ENCODE measurements around the gene RNH1. TPM values are rescaled to one million over a fixed set of nuclear protein-coding genes. Genes with fewer than 3 reads are reported as not detected.

The RNH1 gene
- total RNA-seq, 2 experiments from 2014 or later = 131 to 132 TPM

GRCh38 chr11:468036-468435, 39.0 kb downstream of the RNH1 start:
- ATAC-seq (ENCODE audit: poor library complexity) = no peak
- H3K9me3 Mint-ChIP-seq = no peaks in the 10 kb centered on the region

GRCh38 chr11:465896-466530, 41.0 kb downstream of the RNH1 start:
- Histone ChIP-seq H3K27ac (ENCODE audit: low read depth in 1 of 2, low read length in 2 of 2) (no peak overlapping the region), H3K36me3 (ENCODE audit: insufficient read depth, low read length) (peaks cover 3% of the 10 kb centered on the region), H3K4me3 (ENCODE audit: low read length) (no peak overlapping the region), H3K9me3 (ENCODE audit: control insufficient read depth in 1 of 2, insufficient read depth in 1 of 2, low read length in 2 of 2) (no peaks in the 10 kb centered on the region), H3K27me3 (ENCODE audit: control insufficient read depth in 1 of 2, insufficient read depth in 2 of 2, low read length in 2 of 2) (no peaks in the 10 kb centered on the region), H3K4me1 (ENCODE audit: insufficient read depth, low read length) (no peaks in the 10 kb centered on the region)
- Mint-ChIP-seq H3K36me3 (ENCODE audit: low read depth) (no peaks in the 10 kb centered on the region), H3K27ac (no peak overlapping the region), H3K4me3 (no peak overlapping the region), H3K9me3 (no peaks in the 10 kb centered on the region), H3K27me3 (no peaks in the 10 kb centered on the region), H3K4me1 (ENCODE audit: low read depth) (no peaks in the 10 kb centered on the region)
- no peak for TF ChIP-seq CTCF (IDR thresholded peaks at IDR 0.05)
- ATAC-seq (ENCODE audit: poor library complexity) = no peak
- ChIA-PET POLR2A (no interaction called here), CTCF (interaction anchor here (1.0 kb wide), 1 partner anchor 216 kb away, joined by 3 read pairs; no protein-coding TSS in a partner anchor)
- no peak for DNase-seq
- intact Hi-C loops (cut with DNase I, micrococcal nuclease) = no loop called here

More at GRCh38 chr11:468036-468435, 39.0 kb downstream of the RNH1 start:
- no peaks in the 10 kb centered on the region for H3K27me3 ChIP-seq (ENCODE audit: control insufficient read depth in 1 of 2, insufficient read depth in 2 of 2, low read length in 2 of 2)
- no peak overlapping the region for H3K27ac ChIP-seq (ENCODE audit: low read depth in 1 of 2, low read length in 2 of 2)
- Mint-ChIP-seq H3K4me3 (no peak overlapping the region), H3K27me3 (no peaks in the 10 kb centered on the region), H3K4me1 (ENCODE audit: low read depth) (no peaks in the 10 kb centered on the region), H3K27ac (no peak overlapping the region), H3K36me3 (ENCODE audit: low read depth) (no peaks in the 10 kb centered on the region)
- intact Hi-C loops (cut with DNase I, micrococcal nuclease) = no loop called here
- TF ChIP-seq CTCF (IDR thresholded peaks at IDR 0.05) = no peak
- H3K36me3 ChIP-seq (ENCODE audit: insufficient read depth, low read length) = no peaks in the 10 kb centered on the region
- H3K9me3 ChIP-seq (ENCODE audit: control insufficient read depth in 1 of 2, insufficient read depth in 1 of 2, low read length in 2 of 2) = no peaks in the 10 kb centered on the region
- no peak overlapping the region for H3K4me3 ChIP-seq (ENCODE audit: low read length)
- no peaks in the 10 kb centered on the region for H3K4me1 ChIP-seq (ENCODE audit: insufficient read depth, low read length)
- ChIA-PET POLR2A (no interaction called here), CTCF (no interaction called here)
- DNase-seq = no peak

GRCh38 chr11:464316-464715, 42.7 kb downstream of the RNH1 start:
- Mint-ChIP-seq H3K4me3 (no peak overlapping the region), H3K27me3 (no peaks in the 10 kb centered on the region), H3K27ac (no peak overlapping the region), H3K36me3 (ENCODE audit: low read depth) (no peaks in the 10 kb centered on the region), H3K9me3 (no peaks in the 10 kb centered on the region), H3K4me1 (ENCODE audit: low read depth) (no peaks in the 10 kb centered on the region)
- no peak for TF ChIP-seq CTCF (IDR thresholded peaks at IDR 0.05)
- intact Hi-C loops (cut with DNase I, micrococcal nuclease) = no loop called here
- Histone ChIP-seq H3K4me3 (ENCODE audit: low read length) (no peak overlapping the region), H3K4me1 (ENCODE audit: insufficient read depth, low read length) (no peaks in the 10 kb centered on the region), H3K27ac (ENCODE audit: low read depth in 1 of 2, low read length in 2 of 2) (no peak overlapping the region), H3K36me3 (ENCODE audit: insufficient read depth, low read length) (peaks cover 3% of the 10 kb centered on the region), H3K27me3 (ENCODE audit: control insufficient read depth in 1 of 2, insufficient read depth in 2 of 2, low read length in 2 of 2) (no peaks in the 10 kb centered on the region), H3K9me3 (ENCODE audit: control insufficient read depth in 1 of 2, insufficient read depth in 1 of 2, low read length in 2 of 2) (no peaks in the 10 kb centered on the region)
- CTCF ChIA-PET = no interaction called here
- POLR2A ChIA-PET = no interaction called here
- ATAC-seq (ENCODE audit: poor library complexity) (no peak), DNase-seq (no peak)
